ENCODE results near the gene XIST. TPM values are rescaled to one million over a fixed set of nuclear protein-coding genes. Genes with fewer than 3 reads are reported as not detected.

Gene XIST
- polyA plus RNA-seq, 1 donor from 2014 or later, result 7.5 TPM

DNA sequence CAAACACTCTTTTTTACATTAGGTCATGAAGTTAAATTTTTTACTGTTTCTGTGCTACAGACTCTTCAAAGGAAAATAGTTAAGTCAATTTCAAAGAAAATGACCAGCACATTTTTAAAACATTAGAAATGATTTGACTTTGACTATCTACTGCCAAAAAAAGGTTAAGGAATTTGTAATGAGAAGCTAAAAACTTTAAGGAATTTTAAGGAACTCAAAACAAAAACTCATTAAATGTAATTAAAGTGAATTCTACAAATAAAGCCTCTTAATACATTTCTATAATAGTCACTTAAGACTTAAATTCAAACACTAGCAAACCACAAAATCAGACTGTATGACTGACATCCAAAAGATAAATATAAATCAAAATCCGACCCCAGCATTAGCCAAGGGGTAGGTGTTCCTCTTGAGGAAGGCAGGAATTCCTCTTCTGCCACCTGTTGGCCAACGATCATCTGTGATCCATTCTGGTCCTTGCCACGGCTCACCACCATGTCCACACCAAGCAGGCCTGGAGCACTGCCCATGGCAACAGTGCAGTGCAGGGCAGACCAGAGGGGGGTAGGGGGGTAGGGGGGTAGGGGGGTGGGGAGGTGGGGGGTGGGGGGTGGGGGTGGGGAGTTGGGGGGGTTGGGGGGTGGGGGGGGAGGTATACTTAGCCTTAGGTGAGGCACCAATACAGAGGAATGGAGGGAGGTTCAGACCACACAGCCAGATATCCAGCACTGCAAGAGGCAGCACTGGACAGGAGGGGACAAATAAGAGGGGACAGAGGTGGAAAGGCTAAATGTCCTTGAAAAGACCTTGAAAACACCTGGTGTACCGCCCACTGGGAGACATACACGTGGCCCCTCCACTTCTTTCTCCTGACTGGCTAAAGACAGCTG is 2.1 kb downstream of the XIST start:
- peaks cover 4 to 29% (median 5%) of the 10 kb centered on the region in 3 donors for H3K4me1 Mint-ChIP-seq
- H3K27ac Mint-ChIP-seq, result peak overlapping the region in 2 of 3 donors; percentile 69 to 83
- no peaks in the 10 kb centered on the region for H3K27me3 Mint-ChIP-seq
- H3K9me3 Mint-ChIP-seq, result no peaks in the 10 kb centered on the region
- H3K4me3 Mint-ChIP-seq, result peak overlapping the region; percentile 88 to 96 (median 90)
- no peaks in the 10 kb centered on the region for H3K36me3 Mint-ChIP-seq

DNA sequence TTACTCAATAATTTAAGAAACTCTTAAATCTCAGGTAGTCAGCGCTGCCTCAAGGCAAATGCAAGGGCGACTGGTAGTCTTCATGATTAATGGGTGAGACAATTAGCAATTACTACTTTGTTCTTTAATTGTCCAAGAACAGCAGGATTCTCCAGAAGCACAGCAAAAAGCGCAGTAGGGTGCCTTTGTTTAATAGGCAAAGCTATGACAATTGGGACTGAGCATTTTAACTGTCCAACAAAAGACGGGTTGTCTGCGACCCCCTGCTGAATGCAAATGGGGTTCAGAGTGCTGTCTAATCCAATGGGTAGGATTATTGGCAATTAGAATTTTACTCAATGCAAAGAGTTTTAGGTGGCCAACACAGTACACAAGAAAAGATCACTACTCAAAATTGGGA is 3.4 kb downstream of the XIST start:
- H3K4me3 Mint-ChIP-seq, result peak overlapping the region; percentile 19 to 74 (median 31)
- peak overlapping the region in 2 of 3 donors; percentile 7 to 54 for H3K27ac Mint-ChIP-seq
- H3K9me3 Mint-ChIP-seq, result no peaks in the 10 kb centered on the region
- H3K4me1 Mint-ChIP-seq, result peaks cover 4 to 37% (median 7%) of the 10 kb centered on the region in 3 donors
- no peaks in the 10 kb centered on the region for H3K27me3 Mint-ChIP-seq
- H3K36me3 Mint-ChIP-seq, result no peaks in the 10 kb centered on the region

DNA sequence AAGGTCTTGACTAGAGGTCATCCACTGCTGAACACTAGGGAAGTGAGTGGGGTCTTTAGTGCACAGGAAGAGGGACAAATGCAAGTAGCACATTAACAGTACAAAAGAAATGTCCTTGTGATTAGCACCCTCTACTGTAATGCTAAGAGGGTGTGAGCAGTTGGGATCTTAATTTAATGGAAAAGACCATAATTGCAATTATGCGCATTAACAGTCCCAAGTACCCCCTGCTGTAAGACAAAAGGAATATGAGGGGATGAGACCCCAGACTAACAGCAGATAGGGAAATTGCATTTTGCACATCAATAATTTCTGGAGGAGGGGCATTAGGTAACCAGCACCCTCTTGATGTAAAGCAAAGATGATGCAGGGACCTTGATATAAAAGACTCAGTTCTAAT is 4.5 kb downstream of the XIST start:
- H3K27me3 Mint-ChIP-seq, result no peaks in the 10 kb centered on the region
- H3K36me3 Mint-ChIP-seq, result no peaks in the 10 kb centered on the region
- H3K4me1 Mint-ChIP-seq, result peaks cover 6 to 46% (median 7%) of the 10 kb centered on the region in 3 donors
- no peaks in the 10 kb centered on the region for H3K9me3 Mint-ChIP-seq
- no peak overlapping the region for H3K27ac Mint-ChIP-seq
- H3K4me3 Mint-ChIP-seq, result peak overlapping the region; percentile 19 to 82 (median 31)

DNA sequence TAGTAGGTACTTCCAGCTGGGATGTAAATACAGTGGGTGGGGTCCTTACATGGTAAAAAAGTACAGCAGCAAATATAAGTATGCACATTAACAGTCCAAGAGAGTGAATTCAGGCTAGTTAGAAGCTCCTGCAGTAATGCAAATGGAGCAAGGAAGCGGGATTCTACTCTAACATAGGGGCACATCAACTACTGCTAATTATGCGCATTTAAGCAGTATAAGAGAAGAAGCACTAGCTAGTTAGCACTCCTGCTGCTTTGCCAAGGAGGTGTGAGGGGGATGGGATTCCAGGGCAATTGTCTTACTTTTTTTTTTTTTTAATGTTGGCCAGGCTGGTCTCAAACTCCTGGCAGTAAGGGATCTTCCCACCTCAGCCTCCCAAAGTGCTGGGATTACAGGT is 5.4 kb downstream of the XIST start:
- Mint-ChIP-seq H3K9me3 (no peaks in the 10 kb centered on the region), H3K27me3 (no peaks in the 10 kb centered on the region), H3K4me1 (peaks cover 5 to 53% (median 9%) of the 10 kb centered on the region in 3 donors), H3K4me3 (no peak overlapping the region), H3K27ac (no peak overlapping the region), H3K36me3 (no peaks in the 10 kb centered on the region)

DNA sequence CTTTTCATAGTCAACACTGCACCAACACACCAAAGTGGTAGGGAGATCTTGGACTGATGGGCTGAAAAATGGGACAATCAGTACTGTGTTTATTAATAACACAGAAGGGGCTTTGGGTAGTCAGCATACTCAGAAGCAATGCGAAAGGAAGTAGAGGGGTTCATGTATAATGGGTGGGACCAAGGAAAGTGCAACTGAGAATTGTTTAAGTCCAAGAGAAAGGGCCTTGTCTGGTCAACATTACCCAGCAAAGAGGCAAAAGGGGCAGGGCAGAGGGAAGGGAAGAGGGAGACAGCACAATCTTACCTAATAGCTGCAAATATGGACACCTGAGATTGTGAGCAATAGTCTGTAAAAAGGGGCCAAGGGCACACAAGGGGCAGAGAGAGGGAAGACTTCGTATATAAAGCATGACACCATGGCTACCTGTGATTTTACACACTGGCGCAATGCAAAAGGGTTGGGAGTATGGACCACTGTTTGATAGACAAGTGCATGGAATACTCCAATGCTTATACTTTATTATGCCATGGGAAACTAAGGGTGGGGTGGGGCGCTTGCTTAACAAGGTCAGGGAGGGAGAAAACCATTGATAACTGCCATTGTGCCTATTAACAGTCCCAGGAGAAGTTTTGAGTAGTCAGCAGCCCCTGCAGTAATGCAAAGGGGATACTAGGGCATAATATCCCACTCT is 9.8 kb downstream of the XIST start:
- H3K4me3 Mint-ChIP-seq, result peak overlapping the region in 2 of 4 donors; percentile 20 to 73
- no peaks in the 10 kb centered on the region for H3K36me3 Mint-ChIP-seq
- H3K27ac Mint-ChIP-seq, result no peak overlapping the region
- no peaks in the 10 kb centered on the region for H3K9me3 Mint-ChIP-seq
- peaks cover 9 to 56% (median 22%) of the 10 kb centered on the region in 3 donors for H3K4me1 Mint-ChIP-seq
- H3K27me3 Mint-ChIP-seq, result no peaks in the 10 kb centered on the region

DNA sequence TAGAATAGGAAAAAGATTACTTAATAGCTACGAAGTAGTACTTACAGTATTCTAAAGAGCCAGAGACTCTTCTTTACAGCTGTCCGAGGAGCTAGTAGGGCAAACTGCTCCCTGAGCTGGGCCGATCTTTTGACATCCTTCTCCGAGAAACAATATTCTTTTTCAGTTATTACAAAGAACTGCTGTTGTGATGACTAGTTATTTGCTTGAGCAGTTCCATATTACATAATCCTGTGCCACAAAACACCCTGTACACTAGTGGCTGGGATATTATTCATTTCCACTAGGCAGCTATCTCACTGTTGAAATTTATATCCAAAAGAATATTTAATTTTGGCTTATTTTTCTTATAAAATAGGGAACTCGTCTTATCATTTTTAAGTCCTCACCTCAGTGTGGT is 11.2 kb downstream of the XIST start:
- H3K36me3 Mint-ChIP-seq, result no peaks in the 10 kb centered on the region
- no peak overlapping the region for H3K4me3 Mint-ChIP-seq
- no peaks in the 10 kb centered on the region for H3K27me3 Mint-ChIP-seq
- peaks cover 13 to 51% (median 29%) of the 10 kb centered on the region in 3 donors for H3K4me1 Mint-ChIP-seq
- no peak overlapping the region for H3K27ac Mint-ChIP-seq
- no peaks in the 10 kb centered on the region for H3K9me3 Mint-ChIP-seq

DNA sequence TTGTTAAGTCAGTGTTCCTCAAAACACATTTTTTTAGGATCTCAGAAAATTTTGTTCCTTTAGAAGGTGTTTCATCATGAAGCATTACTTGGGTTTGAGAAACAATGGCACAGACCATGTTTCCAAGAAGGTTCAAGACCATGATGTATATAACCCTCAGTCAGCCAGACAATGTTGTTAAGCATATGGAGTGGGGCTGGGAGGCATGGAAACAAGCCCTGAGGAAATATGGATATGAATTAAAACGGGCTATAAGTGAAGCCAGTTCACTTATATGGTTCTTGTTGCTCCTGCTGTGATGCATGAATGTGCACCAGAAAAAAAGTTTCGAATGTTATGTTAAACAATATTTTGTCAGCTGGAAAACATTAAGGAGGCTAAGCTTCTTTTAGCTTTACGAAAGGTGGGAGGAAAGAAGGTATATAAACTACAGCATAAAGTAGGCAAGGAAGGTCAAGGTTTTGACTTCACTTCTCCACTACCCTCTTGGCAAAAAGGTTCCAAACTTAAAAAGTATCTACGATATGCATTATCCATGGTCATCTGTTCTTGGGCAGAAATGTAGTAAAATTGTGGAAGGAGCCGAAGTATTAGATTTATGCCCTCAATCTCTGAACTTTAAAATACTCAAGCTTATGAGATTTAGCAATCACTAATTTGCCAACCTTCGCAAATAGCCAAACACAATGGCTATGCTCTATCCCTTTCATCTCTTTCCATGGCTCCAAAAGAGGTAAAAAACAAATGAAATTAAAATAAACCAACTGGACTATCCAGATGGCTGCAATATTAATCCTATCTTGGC is 12.2 kb downstream of the XIST start:
- Mint-ChIP-seq H3K4me3 (no peak overlapping the region), H3K36me3 (no peaks in the 10 kb centered on the region), H3K27ac (no peak overlapping the region), H3K9me3 (no peaks in the 10 kb centered on the region), H3K4me1 (peaks cover 11 to 43% (median 29%) of the 10 kb centered on the region in 3 donors), H3K27me3 (no peaks in the 10 kb centered on the region)

DNA sequence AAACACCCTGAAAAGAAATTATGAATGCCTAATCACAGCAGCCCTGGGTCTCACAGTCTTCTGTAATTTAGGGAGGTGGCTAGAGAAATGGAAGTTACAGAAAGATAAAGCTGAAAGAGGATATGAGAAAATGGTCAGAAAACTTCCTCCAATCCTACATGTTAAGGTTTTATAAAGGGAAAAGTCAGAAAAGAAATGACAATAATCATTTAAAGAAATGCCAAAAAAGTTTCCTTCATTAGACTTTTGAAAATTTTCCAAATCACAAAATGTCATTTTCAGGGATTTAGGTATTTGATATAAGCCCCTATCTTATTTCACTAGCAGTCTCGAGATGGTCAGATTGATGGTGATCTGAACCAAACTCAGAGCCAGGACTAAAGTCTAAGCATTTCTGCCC is 13.4 kb downstream of the XIST start:
- no peak overlapping the region for H3K27ac Mint-ChIP-seq
- H3K4me1 Mint-ChIP-seq, result peaks cover 10 to 38% (median 29%) of the 10 kb centered on the region in 3 donors
- no peak overlapping the region for H3K4me3 Mint-ChIP-seq

DNA sequence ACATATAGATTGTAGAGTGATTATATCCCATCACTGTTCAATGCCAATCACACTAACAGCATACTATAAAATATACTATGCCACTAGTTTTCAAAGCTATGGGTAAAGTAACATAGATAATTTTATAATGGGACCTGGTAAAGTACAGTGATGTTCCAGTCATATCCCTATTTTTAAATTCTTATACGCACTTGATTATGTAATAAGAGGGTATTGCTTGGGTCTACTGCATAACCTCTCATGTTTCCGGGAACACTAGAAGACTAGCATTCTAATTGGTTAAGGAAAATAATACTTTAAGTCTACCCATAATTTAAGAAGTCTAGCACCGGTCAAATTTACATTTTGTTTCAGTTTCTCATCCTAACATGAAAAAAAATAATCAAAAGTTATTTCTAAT is 14.4 kb downstream of the XIST start:
- Mint-ChIP-seq H3K27ac (no peak overlapping the region), H3K36me3 (no peaks in the 10 kb centered on the region), H3K4me3 (no peak overlapping the region), H3K27me3 (no peaks in the 10 kb centered on the region), H3K9me3 (no peaks in the 10 kb centered on the region), H3K4me1 (peaks cover 13 to 31% (median 29%) of the 10 kb centered on the region in 3 donors)

More for the DNA sequence above, 13.4 kb downstream of the XIST start:
- Mint-ChIP-seq H3K27me3 (no peaks in the 10 kb centered on the region), H3K9me3 (no peaks in the 10 kb centered on the region), H3K36me3 (no peaks in the 10 kb centered on the region)

DNA sequence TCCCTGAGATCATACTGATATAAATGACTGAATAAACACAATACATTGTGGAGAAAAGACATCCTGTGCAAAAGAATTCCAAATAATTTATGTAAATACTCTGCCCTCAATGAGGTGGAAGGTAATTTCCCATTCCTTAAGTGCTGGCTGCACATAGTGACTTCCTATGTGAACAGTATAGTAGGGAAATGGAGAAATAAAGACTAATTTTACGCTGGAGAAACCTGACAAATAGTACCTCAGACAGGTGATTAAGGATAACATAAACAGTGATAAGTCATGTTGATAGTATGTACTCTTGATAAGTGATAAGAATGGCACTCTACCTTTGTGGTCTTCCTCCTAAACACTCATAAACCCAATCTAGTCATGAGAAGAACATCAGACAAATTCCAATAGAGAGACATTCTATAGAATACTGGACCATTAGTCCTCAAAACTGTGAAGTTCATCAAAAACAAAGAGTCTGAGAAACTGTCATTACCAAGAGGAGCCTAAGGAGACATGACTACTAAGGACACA is 15.5 kb downstream of the XIST start:
- no peaks in the 10 kb centered on the region for H3K9me3 Mint-ChIP-seq
- H3K4me3 Mint-ChIP-seq, result no peak overlapping the region
- peaks cover 13 to 22% (median 20%) of the 10 kb centered on the region in 3 donors for H3K4me1 Mint-ChIP-seq
- H3K27ac Mint-ChIP-seq, result no peak overlapping the region
- no peaks in the 10 kb centered on the region for H3K27me3 Mint-ChIP-seq
- H3K36me3 Mint-ChIP-seq, result no peaks in the 10 kb centered on the region

DNA sequence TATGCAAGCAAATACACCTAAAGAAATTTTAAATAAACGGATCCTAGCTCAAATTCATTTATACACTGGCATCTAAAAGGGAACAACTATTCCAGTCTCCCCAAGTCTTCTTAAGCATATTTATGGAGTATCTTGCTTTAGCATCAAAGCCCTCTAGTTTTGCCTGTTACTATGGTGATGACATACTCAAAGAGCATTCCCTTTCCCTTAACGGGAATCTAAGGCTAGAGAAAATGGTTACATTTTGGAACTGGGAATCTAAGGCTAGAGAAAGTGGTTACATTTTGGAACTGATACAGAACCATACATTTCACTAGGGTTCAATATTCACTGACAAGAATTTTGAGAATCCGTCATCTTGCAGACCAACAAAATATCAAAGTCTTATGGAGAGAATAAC is 18.3 kb downstream of the XIST start:
- peak overlapping the region in 2 of 3 donors; percentile 19 to 34 for H3K27ac Mint-ChIP-seq
- H3K9me3 Mint-ChIP-seq, result no peaks in the 10 kb centered on the region
- H3K36me3 Mint-ChIP-seq, result peaks cover 1% of the 10 kb centered on the region
- no peak overlapping the region for H3K4me3 Mint-ChIP-seq
- peaks cover 5 to 8% (median 7%) of the 10 kb centered on the region in 3 donors for H3K4me1 Mint-ChIP-seq
- H3K27me3 Mint-ChIP-seq, result no peaks in the 10 kb centered on the region

DNA sequence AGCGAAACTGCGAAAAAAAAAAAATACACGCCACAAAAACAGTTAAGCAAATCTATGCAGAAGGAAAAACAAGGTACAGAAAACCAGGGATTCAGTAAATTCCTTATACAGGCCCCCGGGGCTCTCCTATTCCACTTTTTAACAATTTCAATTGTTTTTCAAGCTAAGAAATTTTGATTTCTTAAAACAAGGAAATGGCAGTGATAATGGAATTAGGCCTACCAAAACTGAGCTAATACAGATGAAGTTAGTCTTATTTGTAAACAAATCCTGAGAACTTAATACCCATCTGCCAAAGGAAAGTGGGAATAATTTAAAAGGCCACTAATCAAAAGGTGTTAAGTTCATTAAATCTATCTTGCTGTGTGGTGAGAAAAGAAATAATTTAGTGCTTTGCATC is 20.2 kb downstream of the XIST start:
- no peak overlapping the region for H3K4me3 Mint-ChIP-seq
- H3K9me3 Mint-ChIP-seq, result no peaks in the 10 kb centered on the region
- no peaks in the 10 kb centered on the region for H3K27me3 Mint-ChIP-seq
- H3K27ac Mint-ChIP-seq, result no peak overlapping the region
- H3K36me3 Mint-ChIP-seq, result peaks cover 3% of the 10 kb centered on the region
- H3K4me1 Mint-ChIP-seq, result peaks cover 2 to 10% (median 5%) of the 10 kb centered on the region in 3 donors

DNA sequence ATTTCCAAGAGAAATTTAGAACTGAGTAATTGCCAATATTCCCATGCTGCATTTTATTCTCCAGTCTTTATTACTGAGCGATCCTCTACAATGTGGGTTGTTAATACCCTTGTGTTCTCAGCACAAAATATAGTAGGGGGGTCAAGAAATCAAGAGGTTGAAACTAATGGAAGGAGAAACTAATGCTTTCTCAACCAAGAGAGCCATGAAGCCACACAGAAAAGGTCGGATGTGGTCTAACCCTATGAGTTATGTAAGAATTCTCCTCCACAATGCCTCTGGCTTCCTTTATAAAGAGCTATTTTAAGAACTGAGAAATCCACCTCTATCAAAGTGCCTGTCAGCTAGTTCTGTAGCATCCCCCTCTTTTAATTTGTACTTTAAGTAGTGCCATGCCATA is 21.0 kb downstream of the XIST start:
- Mint-ChIP-seq H3K9me3 (no peaks in the 10 kb centered on the region), H3K4me1 (peaks cover 0 to 7% (median 2%) of the 10 kb centered on the region in 3 donors), H3K36me3 (peaks cover 3% of the 10 kb centered on the region), H3K4me3 (no peak overlapping the region), H3K27ac (no peak overlapping the region), H3K27me3 (no peaks in the 10 kb centered on the region)

DNA sequence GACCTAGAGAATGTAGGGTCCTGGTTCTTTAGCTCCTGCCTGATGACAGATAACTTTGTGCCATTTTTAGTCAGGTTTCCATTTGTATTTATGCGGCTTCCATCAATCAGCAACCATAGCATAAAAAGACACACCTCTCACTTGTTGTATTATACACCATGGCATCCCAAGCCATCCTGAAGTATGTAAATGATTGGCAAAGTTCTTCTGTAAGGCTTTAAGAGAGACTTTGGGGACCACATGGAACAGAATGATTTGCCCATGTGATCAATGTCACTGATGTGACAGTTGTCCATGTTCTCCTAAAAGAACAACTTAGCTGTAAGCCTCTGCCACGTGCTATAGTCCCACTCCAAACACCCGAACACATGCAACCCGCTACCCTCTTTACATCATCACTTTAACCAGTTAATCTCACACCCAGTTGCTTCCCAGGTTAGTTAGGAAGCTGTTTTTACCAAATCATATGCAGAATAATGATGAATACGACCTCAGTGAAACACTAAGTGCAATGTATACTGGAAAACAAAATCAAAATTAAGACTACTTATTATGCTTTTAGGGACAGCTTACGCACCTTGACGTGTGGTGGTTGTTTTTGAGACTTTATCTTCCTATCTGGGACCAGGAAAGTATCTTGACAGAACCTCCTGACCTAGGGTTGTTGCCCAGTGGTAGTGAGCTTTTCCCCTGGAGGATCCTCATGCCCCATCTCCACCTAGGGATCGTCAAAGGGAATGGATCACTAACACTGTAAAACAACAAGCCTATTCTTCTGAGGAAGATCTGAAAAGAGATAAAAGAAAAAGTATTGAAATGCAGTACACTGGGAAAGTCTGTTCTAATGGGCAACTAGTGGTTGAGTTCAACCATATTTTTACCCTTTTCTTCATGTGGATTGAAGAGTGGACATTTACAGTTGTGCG is 21.8 kb downstream of the XIST start:
- Mint-ChIP-seq H3K27ac (no peak overlapping the region), H3K4me3 (no peak overlapping the region), H3K36me3 (peaks cover 3% of the 10 kb centered on the region), H3K9me3 (no peaks in the 10 kb centered on the region), H3K27me3 (no peaks in the 10 kb centered on the region), H3K4me1 (peaks cover 0 to 6% (median 2%) of the 10 kb centered on the region in 3 donors)

Data from IgD-negative memory B cell (primary cell).